ENCODE data around the gene NEUROD2.

GRCh38 chr17:39595928-39596510 lies 11.7 kb downstream of the NEUROD2 start:
- no peak for TF ChIP-seq POLR2A (IDR thresholded peaks at IDR 0.05)
- no peak for TF ChIP-seq CTCF (IDR thresholded peaks at IDR 0.05)
- no peak for TF ChIP-seq EP300 (IDR thresholded peaks at IDR 0.05)
